ENCODE measurements around the gene DNAH7. TPM values are rescaled to one million over a fixed set of nuclear protein-coding genes. Genes with fewer than 3 reads are reported as not detected.

Gene DNAH7
- total RNA-seq, 2 experiments from 2014 or later: not detected

GRCh38 chr2:195823206-195823605 is 245.4 kb downstream of the DNAH7 start:
- no peaks in the 10 kb centered on the region for H3K9me3 Mint-ChIP-seq
- DNase-seq: no peak
- CTCF ChIA-PET: no interaction called here
- H3K4me1 Mint-ChIP-seq: no peaks in the 10 kb centered on the region
- H3K27me3 Mint-ChIP-seq: no peaks in the 10 kb centered on the region
- H3K27ac Mint-ChIP-seq: no peak overlapping the region
- no peak overlapping the region for H3K4me3 Mint-ChIP-seq
- no peaks in the 10 kb centered on the region for H3K36me3 Mint-ChIP-seq (ENCODE audit: low read depth)
- POLR2A ChIA-PET: no interaction called here

GRCh38 chr2:195821566-195821932 is 247.1 kb downstream of the DNAH7 start:
- no peak overlapping the region for H3K4me3 Mint-ChIP-seq
- POLR2A ChIA-PET: no interaction called here
- H3K9me3 Mint-ChIP-seq: no peaks in the 10 kb centered on the region
- H3K27ac Mint-ChIP-seq: no peak overlapping the region
- no peak for DNase-seq
- H3K27me3 Mint-ChIP-seq: no peaks in the 10 kb centered on the region
- no peaks in the 10 kb centered on the region for H3K4me1 Mint-ChIP-seq
- no peaks in the 10 kb centered on the region for H3K36me3 Mint-ChIP-seq (ENCODE audit: low read depth)
- CTCF ChIA-PET: no interaction called here

DNA sequence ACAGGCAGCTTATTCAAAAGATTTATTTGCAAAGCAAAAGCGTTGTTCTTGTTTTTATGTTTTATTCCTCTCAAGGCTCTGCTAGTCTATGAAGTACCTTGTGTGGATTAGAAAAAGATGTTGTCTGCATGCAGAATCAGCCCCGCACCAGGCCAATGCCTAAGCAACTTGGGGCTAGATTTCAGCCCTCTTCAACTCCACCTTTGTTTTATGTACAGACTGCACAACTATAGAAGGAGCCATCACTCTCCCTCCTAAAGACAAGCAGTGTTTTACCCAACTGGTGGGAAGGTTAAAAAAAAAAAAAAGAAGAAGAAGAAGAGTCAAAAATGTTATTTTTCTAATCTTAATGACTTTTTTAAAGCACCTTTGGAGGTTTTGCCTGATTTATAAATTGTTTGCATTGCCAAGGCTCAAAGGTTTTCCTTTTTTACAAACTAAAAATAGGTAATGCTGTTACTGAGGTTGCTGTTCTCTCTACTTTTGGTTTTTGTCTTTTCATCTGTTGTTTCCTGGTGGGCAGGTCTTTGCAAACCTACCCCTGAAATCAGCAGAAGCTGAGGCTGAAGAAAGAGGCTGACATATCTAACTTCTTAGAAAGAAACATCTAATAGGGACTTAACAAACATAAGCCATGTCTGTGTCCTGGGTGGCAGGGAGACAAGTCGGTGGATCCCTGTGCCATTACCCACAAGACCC is 247.6 kb downstream of the DNAH7 start:
- no peaks in the 10 kb centered on the region for H3K27me3 Mint-ChIP-seq
- ChIA-PET POLR2A (no interaction called here), CTCF (no interaction called here)
- no peaks in the 10 kb centered on the region for H3K4me1 Mint-ChIP-seq
- no peak for DNase-seq
- H3K9me3 Mint-ChIP-seq: no peaks in the 10 kb centered on the region
- no peak overlapping the region for H3K27ac Mint-ChIP-seq
- no peak overlapping the region for H3K4me3 Mint-ChIP-seq
- no peaks in the 10 kb centered on the region for H3K36me3 Mint-ChIP-seq (ENCODE audit: low read depth)

GRCh38 chr2:195820373-195820772 is 248.3 kb downstream of the DNAH7 start:
- Mint-ChIP-seq H3K36me3 (ENCODE audit: low read depth) (no peaks in the 10 kb centered on the region), H3K9me3 (no peaks in the 10 kb centered on the region), H3K4me1 (no peaks in the 10 kb centered on the region), H3K27me3 (no peaks in the 10 kb centered on the region), H3K4me3 (no peak overlapping the region), H3K27ac (no peak overlapping the region)
- ChIA-PET CTCF (no interaction called here), POLR2A (no interaction called here)
- DNase-seq: no peak

GRCh38 chr2:195819276-195819675 is 249.4 kb downstream of the DNAH7 start:
- no peaks in the 10 kb centered on the region for H3K36me3 Mint-ChIP-seq (ENCODE audit: low read depth)
- no peak overlapping the region for H3K27ac Mint-ChIP-seq
- ChIA-PET CTCF (no interaction called here), POLR2A (no interaction called here)
- no peaks in the 10 kb centered on the region for H3K9me3 Mint-ChIP-seq
- no peaks in the 10 kb centered on the region for H3K27me3 Mint-ChIP-seq
- DNase-seq: no peak
- H3K4me3 Mint-ChIP-seq: no peak overlapping the region
- H3K4me1 Mint-ChIP-seq: no peaks in the 10 kb centered on the region

DNA sequence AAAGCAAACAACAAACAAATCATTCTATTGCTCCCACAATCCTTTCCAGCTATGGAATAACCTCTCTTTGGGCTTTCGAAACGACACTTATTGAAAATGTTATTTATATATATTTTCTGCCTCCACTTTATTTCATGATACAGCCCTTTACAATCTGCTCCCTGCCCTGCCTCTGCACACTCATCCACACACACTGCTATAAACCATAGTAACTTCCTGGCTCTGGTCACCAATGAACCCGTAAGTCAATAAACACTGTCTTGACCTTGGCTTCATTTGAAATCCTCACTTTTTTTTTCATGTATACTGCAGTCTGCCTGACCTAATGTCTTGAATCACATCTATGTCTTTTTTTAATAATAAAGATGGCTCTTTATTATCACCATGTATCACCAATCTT is 250.1 kb downstream of the DNAH7 start:
- H3K27ac Mint-ChIP-seq: no peak overlapping the region
- no peaks in the 10 kb centered on the region for H3K4me1 Mint-ChIP-seq
- CTCF ChIA-PET: no interaction called here
- H3K4me3 Mint-ChIP-seq: no peak overlapping the region
- POLR2A ChIA-PET: no interaction called here
- no peaks in the 10 kb centered on the region for H3K9me3 Mint-ChIP-seq
- no peaks in the 10 kb centered on the region for H3K36me3 Mint-ChIP-seq (ENCODE audit: low read depth)
- H3K27me3 Mint-ChIP-seq: no peaks in the 10 kb centered on the region
- no peak for DNase-seq

DNA sequence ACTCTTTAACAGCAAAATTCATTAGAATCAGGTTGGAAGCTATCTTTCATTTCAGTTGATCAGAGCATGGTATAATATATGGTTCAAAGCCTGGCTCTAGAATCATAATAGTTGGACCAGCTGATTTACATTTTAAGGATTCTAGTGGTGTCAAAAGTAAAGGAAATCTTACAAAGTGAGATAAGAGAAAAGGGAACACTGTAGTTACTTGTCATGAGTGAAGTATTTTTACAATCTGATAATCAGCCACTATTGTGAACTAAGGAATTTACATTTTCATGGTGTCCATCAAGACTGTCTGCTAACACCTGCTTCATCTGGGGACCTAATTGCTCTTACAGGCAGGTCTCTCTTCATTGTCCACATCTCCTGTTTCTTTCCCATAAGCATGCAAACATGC is 250.5 kb downstream of the DNAH7 start:
- Mint-ChIP-seq H3K27me3 (no peaks in the 10 kb centered on the region), H3K36me3 (ENCODE audit: low read depth) (no peaks in the 10 kb centered on the region)
- CTCF ChIA-PET: no interaction called here

DNA sequence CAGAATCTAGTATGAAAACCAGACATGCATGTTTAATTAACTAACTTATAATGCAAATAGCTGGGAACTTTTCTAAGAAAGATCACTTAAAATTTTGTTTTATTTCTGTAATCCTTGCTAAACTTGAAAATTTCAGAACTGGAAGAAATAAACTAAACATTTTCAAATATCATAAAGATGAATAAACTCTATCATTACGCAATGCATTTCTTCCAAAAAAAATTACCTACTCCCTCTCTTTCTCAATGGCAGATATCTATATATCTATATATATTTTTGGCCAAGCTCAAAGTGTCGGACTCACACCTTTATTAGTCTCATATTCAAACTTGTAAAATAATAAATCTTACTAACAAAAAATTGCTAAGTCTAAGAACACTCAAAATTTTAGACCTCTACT is 253.6 kb downstream of the DNAH7 start:
- Mint-ChIP-seq H3K27me3 (no peaks in the 10 kb centered on the region), H3K4me3 (no peak overlapping the region), H3K27ac (no peak overlapping the region), H3K9me3 (no peaks in the 10 kb centered on the region), H3K36me3 (ENCODE audit: low read depth) (no peaks in the 10 kb centered on the region), H3K4me1 (no peaks in the 10 kb centered on the region)
- ChIA-PET POLR2A (no interaction called here), CTCF (no interaction called here)
- no peak for DNase-seq

More for the DNA sequence above, 250.5 kb downstream of the DNAH7 start:
- no peak overlapping the region for H3K27ac Mint-ChIP-seq
- no peak for DNase-seq
- H3K4me1 Mint-ChIP-seq: no peaks in the 10 kb centered on the region
- POLR2A ChIA-PET: no interaction called here
- H3K9me3 Mint-ChIP-seq: no peaks in the 10 kb centered on the region
- H3K4me3 Mint-ChIP-seq: no peak overlapping the region

GRCh38 chr2:195813421-195813820 is 255.2 kb downstream of the DNAH7 start:
- H3K4me1 Mint-ChIP-seq: no peaks in the 10 kb centered on the region
- H3K4me3 Mint-ChIP-seq: no peak overlapping the region
- no peak overlapping the region for H3K27ac Mint-ChIP-seq
- no peak for DNase-seq
- POLR2A ChIA-PET: no interaction called here
- H3K36me3 Mint-ChIP-seq (ENCODE audit: low read depth): no peaks in the 10 kb centered on the region
- no peaks in the 10 kb centered on the region for H3K9me3 Mint-ChIP-seq
- CTCF ChIA-PET: no interaction called here
- H3K27me3 Mint-ChIP-seq: no peaks in the 10 kb centered on the region

DNA sequence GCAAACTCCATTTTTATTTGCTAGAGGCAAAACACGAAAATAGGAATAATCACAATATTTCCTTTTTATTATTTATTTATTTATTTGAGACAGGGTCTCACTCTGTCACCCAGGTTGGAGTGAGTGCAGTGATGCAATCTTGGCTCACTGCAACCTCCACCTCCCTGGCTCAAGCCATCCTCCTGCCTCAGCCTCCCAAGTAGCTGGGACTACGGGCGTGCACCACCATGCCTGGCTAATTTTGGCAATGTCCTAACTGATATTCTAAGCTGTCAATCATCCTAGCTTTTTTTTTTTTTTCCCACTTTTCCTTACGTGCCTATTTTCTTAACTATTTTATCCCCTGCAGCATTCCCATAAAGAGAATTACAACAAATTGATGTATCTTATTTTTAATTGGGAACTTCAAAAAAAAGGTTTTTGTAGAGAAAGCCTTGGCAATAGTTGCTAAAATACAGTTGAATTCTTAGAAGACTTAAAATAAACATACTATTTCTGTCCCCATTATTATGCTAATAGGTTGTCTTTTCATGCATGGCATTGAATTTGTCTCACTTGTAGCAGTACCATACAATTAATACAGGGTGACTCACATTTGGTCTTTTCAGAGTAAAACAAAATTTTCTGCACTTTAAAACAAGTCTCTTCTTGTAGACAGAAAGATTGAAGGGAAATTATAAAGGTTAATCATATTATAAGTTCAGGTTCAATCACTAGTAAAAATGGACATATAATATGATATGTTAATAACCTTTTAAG is 258.1 kb downstream of the DNAH7 start:
- ChIA-PET CTCF (no interaction called here), POLR2A (no interaction called here)
- H3K36me3 Mint-ChIP-seq (ENCODE audit: low read depth): no peaks in the 10 kb centered on the region
- peaks cover 5% of the 10 kb centered on the region for H3K27me3 Mint-ChIP-seq
- no peaks in the 10 kb centered on the region for H3K9me3 Mint-ChIP-seq
- no peaks in the 10 kb centered on the region for H3K4me1 Mint-ChIP-seq
- H3K4me3 Mint-ChIP-seq: no peak overlapping the region
- DNase-seq: no peak
- H3K27ac Mint-ChIP-seq: no peak overlapping the region

GRCh38 chr2:195808189-195808588 is 260.4 kb downstream of the DNAH7 start:
- peaks cover 5% of the 10 kb centered on the region for H3K27me3 Mint-ChIP-seq
- H3K36me3 Mint-ChIP-seq (ENCODE audit: low read depth): no peaks in the 10 kb centered on the region
- no peaks in the 10 kb centered on the region for H3K4me1 Mint-ChIP-seq
- CTCF ChIA-PET: interaction anchor here (1.5 kb wide), 1 partner anchor 260 kb away, joined by 5 read pairs; the partner anchor contains the start of gene DNAH7
- POLR2A ChIA-PET: no interaction called here
- no peak for DNase-seq
- no peaks in the 10 kb centered on the region for H3K9me3 Mint-ChIP-seq
- H3K27ac Mint-ChIP-seq: no peak overlapping the region
- no peak overlapping the region for H3K4me3 Mint-ChIP-seq

DNA sequence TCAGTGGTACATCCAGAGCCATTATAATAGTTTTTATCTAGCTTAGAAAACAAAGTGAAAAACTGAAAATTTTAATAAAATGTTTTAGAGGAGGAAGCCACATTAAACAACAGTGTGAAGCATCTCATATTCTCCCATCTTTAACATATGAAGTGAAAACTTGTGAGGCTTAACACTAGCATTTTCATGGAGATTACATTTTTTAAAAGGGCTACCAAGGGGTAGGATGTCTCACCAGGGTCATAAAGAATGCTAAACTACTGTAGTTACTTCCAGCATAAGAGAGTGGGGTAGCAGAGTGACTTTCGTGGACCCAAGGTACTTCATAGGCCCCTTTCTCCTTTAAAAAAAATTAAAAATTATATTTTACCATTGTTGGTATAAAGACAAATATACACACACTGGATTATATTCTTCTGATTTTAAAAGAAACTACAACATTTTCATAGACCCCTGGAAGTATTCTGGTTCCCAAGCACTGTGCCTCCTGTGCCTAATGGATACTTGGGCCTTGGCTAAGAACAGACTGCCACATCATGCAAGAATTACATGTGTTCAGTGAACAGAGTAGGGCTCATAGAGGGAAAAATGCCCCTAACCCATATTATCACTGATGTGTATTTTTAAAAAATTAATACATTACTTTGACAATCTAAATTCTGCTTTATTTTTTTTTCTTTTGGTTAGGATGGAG is 263.2 kb downstream of the DNAH7 start:
- ChIA-PET CTCF (no interaction called here), POLR2A (no interaction called here)
- Mint-ChIP-seq H3K4me3 (no peak overlapping the region), H3K4me1 (no peaks in the 10 kb centered on the region), H3K9me3 (no peaks in the 10 kb centered on the region), H3K27ac (no peak overlapping the region), H3K27me3 (peaks cover 5% of the 10 kb centered on the region), H3K36me3 (ENCODE audit: low read depth) (no peaks in the 10 kb centered on the region)
- no peak for DNase-seq

DNA sequence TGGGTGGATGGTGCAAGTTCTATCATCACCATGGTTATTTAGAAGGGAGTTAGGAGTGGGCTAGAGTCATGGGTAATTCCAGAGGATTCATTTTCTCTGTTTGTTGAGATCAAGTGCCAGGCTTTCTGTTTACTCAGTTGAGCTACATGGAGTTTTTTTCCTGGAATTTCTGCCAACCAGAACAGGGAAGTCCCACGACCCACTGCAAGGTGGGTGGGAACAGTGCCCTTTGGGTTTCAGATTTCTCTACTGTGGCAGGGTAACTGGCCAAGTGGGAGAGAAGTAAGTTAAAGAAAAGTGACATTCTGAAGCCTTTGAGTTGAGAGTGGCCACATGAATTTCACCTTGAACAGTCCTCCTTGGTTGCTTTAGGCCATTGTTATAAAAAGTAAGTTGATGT is 272.8 kb downstream of the DNAH7 start:
- POLR2A ChIA-PET: no interaction called here
- H3K4me3 Mint-ChIP-seq: no peak overlapping the region

GRCh38 chr2:195793881-195794280 is 274.8 kb downstream of the DNAH7 start:
- Mint-ChIP-seq H3K9me3 (no peaks in the 10 kb centered on the region), H3K27ac (no peak overlapping the region), H3K4me1 (no peaks in the 10 kb centered on the region), H3K4me3 (no peak overlapping the region), H3K36me3 (ENCODE audit: low read depth) (no peaks in the 10 kb centered on the region), H3K27me3 (no peaks in the 10 kb centered on the region)
- no peak for DNase-seq
- ChIA-PET CTCF (no interaction called here), POLR2A (no interaction called here)

More for the DNA sequence above, 272.8 kb downstream of the DNAH7 start:
- DNase-seq: no peak
- H3K27me3 Mint-ChIP-seq: no peaks in the 10 kb centered on the region
- CTCF ChIA-PET: no interaction called here
- H3K9me3 Mint-ChIP-seq: no peaks in the 10 kb centered on the region
- no peaks in the 10 kb centered on the region for H3K4me1 Mint-ChIP-seq
- no peaks in the 10 kb centered on the region for H3K36me3 Mint-ChIP-seq (ENCODE audit: low read depth)
- H3K27ac Mint-ChIP-seq: no peak overlapping the region

Data from activated CD4-positive, alpha-beta memory T cell treated with anti-CD3 and anti-CD28 coated beads, Interleukin-2, amount 10 ng/mL, durations not matched to agents 7 days and 5 days (primary cell).